ENCODE data around the gene MACROD1. TPM values are rescaled to one million over a fixed set of nuclear protein-coding genes. Genes with fewer than 3 reads are reported as not detected.

The MACROD1 gene
- total and polyA plus RNA-seq, 2 of the 13 experiments (the other 11 are each of a cell fraction or from before 2014, with no cell fraction given) = 23.1 to 34.5 TPM

DNA sequence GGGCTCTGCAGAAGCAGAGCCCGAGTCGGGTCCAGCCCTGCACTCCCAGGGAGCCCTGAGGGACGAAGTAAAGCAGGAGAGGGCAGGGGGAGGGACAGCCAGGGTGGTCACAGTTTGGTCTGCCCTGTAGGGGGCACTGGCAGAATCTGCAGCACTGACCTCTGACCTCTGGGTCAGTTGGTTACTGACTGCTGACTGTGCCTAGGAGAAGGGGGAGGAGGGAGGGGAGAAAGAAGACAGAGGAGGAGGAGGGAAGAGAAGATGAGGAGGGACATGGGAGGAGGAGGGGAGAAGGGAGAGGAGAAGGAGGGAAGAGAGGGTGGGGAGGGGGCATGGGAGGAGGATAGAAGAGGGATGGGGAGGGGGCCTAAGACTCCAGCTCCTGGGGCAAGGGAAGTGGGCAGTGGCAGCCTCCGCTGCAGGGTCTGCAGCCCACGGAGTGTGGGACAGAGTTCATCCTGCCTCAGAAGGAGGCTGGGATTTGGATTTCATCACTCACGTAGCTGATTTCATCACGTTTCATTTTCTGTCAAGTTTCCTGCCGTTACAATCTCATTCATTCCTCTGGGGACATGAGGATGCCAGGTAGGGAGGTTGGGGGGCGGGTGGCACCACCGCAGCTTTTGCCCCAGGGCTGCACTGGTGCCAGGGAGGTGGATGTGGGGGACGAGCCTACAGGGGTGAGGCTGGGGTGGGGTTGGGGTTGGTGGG lies 75.0 kb downstream of the MACROD1 start (continued):
- TF ChIP-seq ZNF333 (CRISPR knock-in tag; IDR thresholded peaks at IDR 0.05; ENCODE audit: borderline replicate concordance) (no peak), ZNF670 (CRISPR knock-in tag; IDR thresholded peaks at IDR 0.05; ENCODE audit: borderline replicate concordance) (no peak), KAT8 (CRISPR knock-in tag; IDR thresholded peaks at IDR 0.05) (no peak), IRF2 (CRISPR knock-in tag; IDR thresholded peaks at IDR 0.05) (no peak), TEAD3 (CRISPR knock-in tag; optimal IDR thresholded peaks at IDR 0.05; ENCODE audit: borderline replicate concordance) (no peak)
- TF ChIP-seq, protein P1, sequence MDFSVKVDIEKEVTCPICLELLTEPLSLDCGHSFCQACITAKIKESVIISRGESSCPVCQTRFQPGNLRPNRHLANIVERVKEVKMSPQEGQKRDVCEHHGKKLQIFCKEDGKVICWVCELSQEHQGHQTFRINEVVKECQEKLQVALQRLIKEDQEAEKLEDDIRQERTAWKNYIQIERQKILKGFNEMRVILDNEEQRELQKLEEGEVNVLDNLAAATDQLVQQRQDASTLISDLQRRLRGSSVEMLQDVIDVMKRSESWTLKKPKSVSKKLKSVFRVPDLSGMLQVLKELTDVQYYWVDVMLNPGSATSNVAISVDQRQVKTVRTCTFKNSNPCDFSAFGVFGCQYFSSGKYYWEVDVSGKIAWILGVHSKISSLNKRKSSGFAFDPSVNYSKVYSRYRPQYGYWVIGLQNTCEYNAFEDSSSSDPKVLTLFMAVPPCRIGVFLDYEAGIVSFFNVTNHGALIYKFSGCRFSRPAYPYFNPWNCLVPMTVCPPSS (IDR thresholded peaks at IDR 0.05) = no peak
- TF ChIP-seq, protein P2, sequence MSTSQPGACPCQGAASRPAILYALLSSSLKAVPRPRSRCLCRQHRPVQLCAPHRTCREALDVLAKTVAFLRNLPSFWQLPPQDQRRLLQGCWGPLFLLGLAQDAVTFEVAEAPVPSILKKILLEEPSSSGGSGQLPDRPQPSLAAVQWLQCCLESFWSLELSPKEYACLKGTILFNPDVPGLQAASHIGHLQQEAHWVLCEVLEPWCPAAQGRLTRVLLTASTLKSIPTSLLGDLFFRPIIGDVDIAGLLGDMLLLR (CRISPR knock-in tag; IDR thresholded peaks at IDR 0.05) = no peak
- TF ChIP-seq, protein P3, sequence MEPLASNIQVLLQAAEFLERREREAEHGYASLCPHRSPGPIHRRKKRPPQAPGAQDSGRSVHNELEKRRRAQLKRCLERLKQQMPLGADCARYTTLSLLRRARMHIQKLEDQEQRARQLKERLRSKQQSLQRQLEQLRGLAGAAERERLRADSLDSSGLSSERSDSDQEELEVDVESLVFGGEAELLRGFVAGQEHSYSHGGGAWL (CRISPR knock-in tag; IDR thresholded peaks at IDR 0.05) = no peak

DNA sequence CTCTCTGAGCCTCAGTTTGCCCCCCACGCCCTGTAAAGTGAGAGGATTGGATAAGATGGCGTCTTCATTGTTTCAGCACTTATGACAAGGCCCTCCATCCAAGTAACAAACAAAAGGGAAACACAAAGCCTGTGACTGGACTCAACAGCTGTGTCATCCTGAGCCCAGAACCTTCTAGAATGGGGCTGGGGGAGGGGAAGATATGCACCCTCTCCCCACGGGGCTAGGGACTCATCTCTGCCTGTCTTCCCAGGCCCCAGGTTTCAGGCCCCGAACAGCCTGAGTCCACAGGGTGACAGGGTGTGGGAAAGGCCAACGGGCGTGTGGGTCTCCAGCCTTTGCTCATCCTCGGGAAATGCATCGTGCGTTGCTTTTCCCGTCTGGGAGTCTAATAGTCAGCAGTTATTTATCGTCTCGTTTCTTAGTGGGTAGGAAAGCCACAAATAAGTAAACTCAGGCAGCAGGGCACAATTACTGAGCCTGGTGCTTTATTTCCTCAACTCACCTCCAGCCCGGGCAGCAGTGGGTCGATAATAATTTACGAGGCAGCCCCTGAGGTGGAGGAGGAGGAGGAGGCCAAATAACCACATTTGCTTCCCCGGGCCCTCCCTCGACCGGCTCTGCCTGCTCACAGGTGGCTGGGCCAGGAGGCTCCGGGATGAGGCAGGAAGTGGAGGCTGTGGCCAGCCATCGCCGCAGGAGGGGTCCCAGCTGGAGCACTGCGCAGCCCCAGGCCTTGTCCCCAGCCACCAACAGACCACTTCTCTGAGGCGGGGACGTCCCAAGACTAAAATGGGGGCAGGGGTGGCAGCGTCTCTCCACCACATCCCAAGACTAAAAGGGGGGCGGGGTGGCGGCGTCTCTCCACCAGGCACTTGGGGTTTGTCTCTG lies 75.8 kb downstream of the MACROD1 start:
- Histone ChIP-seq H3K79me2 (ENCODE audit: insufficient read depth, low read length) (no peaks in the 10 kb centered on the region), H3K4me2 (ENCODE audit: low read depth, low read length) (no peak overlapping the region), H3K27ac (ENCODE audit: extremely low read length, insufficient read depth, low read length) (no peak overlapping the region), H2AFZ (ENCODE audit: low read length) (no peak overlapping the region), H4K20me1 (ENCODE audit: insufficient read depth, low read length) (peaks cover 9% of the 10 kb centered on the region; the same call in 1 of the 2 replicates), H3K9me3 (ENCODE audit: low read length) (no peaks in the 10 kb centered on the region), H3K36me3 (replicated peaks in 1 of 2; ENCODE audit: control insufficient read depth in 1 of 2, insufficient read depth in 2 of 2, low read length in 2 of 2) (no peaks in the 10 kb centered on the region), H3K4me1 (ENCODE audit: insufficient read depth, low read length) (peaks cover 66% of the 10 kb centered on the region), H3K4me3 (replicated peaks in 1 of 3; ENCODE audit: insufficient read depth in 1 of 3, low read depth in 2 of 3, low read length in 3 of 3) (no peak overlapping the region), H3K9ac (ENCODE audit: insufficient read depth, low read depth, low read length) (no peak overlapping the region), H3K27me3 (ENCODE audit: control insufficient read depth in 1 of 2, insufficient read depth in 2 of 2, low read length in 2 of 2) (no peaks in the 10 kb centered on the region)
- FAIRE-seq (no peak), ATAC-seq (no peak), DNase-seq (ENCODE audit: low spot score) (no peak)
- in situ Hi-C loops (cut with HindIII; ENCODE audit: extremely low pct_ligation_motif_present, low pct_unique_long_range_greater_than_20kb) (loop anchor here (5.0 kb wide), 1 partner anchor 57 kb away; no protein-coding TSS in a partner anchor), intact Hi-C loops (cut with micrococcal nuclease; ENCODE audit: unreplicated experiment) (loop anchor here (5.0 kb wide), 1 partner anchor 43 kb away; no protein-coding TSS in a partner anchor)
- ChIA-PET CTCF (ENCODE audit: low intra/inter-chr PET ratio, low total read pairs) (no interaction called here), POLR2A (no interaction called here)
- BruUV-seq (replicated peaks) = no TSS peak
- 94% methylated on average over 21 of the region's 28 CpGs for WGBS (ENCODE audit: low lambda C conversion rate)
- TF ChIP-seq, protein P4, sequence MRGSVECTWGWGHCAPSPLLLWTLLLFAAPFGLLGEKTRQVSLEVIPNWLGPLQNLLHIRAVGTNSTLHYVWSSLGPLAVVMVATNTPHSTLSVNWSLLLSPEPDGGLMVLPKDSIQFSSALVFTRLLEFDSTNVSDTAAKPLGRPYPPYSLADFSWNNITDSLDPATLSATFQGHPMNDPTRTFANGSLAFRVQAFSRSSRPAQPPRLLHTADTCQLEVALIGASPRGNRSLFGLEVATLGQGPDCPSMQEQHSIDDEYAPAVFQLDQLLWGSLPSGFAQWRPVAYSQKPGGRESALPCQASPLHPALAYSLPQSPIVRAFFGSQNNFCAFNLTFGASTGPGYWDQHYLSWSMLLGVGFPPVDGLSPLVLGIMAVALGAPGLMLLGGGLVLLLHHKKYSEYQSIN (CRISPR knock-in tag; IDR thresholded peaks at IDR 0.05; ENCODE audit: borderline replicate concordance) = no peak
- TF ChIP-seq FOXA1 (IDR thresholded peaks at IDR 0.05) (no peak), FOXA1 (CRISPR knock-in tag; IDR thresholded peaks at IDR 0.05) (no peak), HOXD1 (CRISPR knock-in tag; IDR thresholded peaks at IDR 0.05) (no peak), NAIF1 (CRISPR knock-in tag; IDR thresholded peaks at IDR 0.05; ENCODE audit: borderline replicate concordance) (no peak), MEF2D (CRISPR knock-in tag; IDR thresholded peaks at IDR 0.05) (no peak), SRF (IDR thresholded peaks at IDR 0.05; ENCODE audit: low read depth, low read length) (no peak), SP4 (CRISPR knock-in tag; IDR thresholded peaks at IDR 0.05) (no peak), DNMT3B (CRISPR knock-in tag; conservative IDR thresholded peaks at IDR 0.05) (no peak), CBX2 (IDR thresholded peaks at IDR 0.05; ENCODE audit: low read depth, low read length) (no peak), CBX2 (CRISPR knock-in tag; IDR thresholded peaks at IDR 0.05; ENCODE audit: low read depth) (no peak), JDP2 (CRISPR knock-in tag; IDR thresholded peaks at IDR 0.05; ENCODE audit: borderline replicate concordance) (no peak)

All from HepG2 (cell line).